GM12892 (cell line): ENCODE results near the gene MCAT.

ENCODE experiments used
- POLR2A ChIP-seq: IDR thresholded peaks from 2 replicates; pipeline ENCODE4 v1.6.1; 2011; ENCODE audit warnings: low read depth, low read length, control low read depth
- POLR2AphosphoS5 ChIP-seq: IDR thresholded peaks from 2 replicates; pipeline ENCODE4 v1.6.1; 2011; ENCODE audit warnings: low read depth, low read length, control low read depth
- TAF1 ChIP-seq: IDR thresholded peaks from 2 replicates; pipeline ENCODE4 v1.6.1; 2011; ENCODE audit warnings: low read depth, mild to moderate bottlenecking, control low read depth, low read length, borderline replicate concordance

DNA sequence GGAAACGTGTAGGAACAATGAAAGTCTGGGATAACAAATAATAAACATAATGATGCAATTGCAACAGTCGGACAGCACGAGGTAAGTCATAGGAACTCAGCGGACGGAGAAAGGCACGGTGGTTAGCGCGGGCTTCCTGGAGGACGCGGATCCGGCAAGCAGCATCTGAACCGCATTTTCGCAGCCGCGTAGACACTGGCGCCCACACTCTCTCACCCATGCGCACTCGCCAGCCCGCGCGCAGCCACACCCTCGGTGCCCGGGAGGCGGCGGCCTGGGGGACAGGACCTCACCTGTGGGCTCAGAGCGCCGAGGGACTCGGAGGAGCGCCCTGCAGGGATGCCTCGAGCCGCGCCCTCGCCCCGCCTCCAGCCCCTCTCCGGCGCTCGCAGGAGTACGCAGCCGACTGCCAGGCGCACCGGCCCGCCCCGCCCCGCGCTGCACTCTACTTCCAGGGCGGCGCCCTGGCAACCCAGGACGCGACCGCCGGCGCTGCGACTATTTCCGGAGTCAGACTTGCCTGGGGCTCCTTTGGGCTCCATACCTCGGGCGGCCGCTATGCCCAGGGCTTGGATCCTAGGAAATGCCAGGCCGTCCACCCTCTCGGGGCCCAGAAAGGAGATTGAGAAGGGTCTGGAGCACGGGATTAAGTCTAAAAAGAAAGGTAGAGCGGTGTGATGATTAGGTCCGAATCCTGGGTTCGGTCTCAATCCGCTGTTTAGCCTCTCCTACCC lies 54.0 kb downstream of the MCAT start, which contains the start of gene TTLL1:
- TF ChIP-seq POLR2AphosphoS5 (no peak), TAF1 (no peak), POLR2A (peak; percentile 51; the same call in 1 of the 2 replicates)
